Erythroblast (primary cell): Measurements from ENCODE around the gene MARK3.

Experiments
- DNase-seq, 2 experiments: peaks; one replicate each; lab custom pipeline; 2025; lab: John Stamatoyannopoulos, UW
- GATA1 ChIP-seq: IDR thresholded peaks from 2 replicates; pipeline ENCODE4 v1.6.1; 2011; ENCODE audit warnings: low read depth, mild to moderate bottlenecking, control low read depth, low read length, moderate library complexity
- POLR2A ChIP-seq: IDR thresholded peaks from 2 replicates; pipeline ENCODE4 v1.6.1; 2011; ENCODE audit warnings: mild to moderate bottlenecking, low read length

The MARK3 gene

GRCh38 chr14:103378038-103378854, 7.0 kb upstream of the MARK3 start:
- TF ChIP-seq POLR2A (peak; percentile 97), GATA1 (peak; percentile 75)
- peak; percentile 96 to 99 for DNase-seq

GRCh38 chr14:103380719-103381377, 4.4 kb upstream of the MARK3 start:
- TF ChIP-seq GATA1 (no peak), POLR2A (no peak)
- no peak for DNase-seq

- DNase-seq: peak; percentile 75 to 84
- no peak for TF ChIP-seq GATA1
- TF ChIP-seq POLR2A: no peak
These were observed 2.8 kb upstream of the MARK3 start for GRCh38 chr14:103382376-103382775.

- TF ChIP-seq GATA1 (no peak), POLR2A (no peak)
- DNase-seq: no peak
These were observed 614 bp upstream of the MARK3 start for GRCh38 chr14:103384450-103385151.

- peak; percentile 68 to 79 for DNase-seq
- no peak for TF ChIP-seq POLR2A
- no peak for TF ChIP-seq GATA1
These were observed 906 bp downstream of the MARK3 start for GRCh38 chr14:103385929-103386712.

GRCh38 chr14:103386713-103387329, 1.6 kb downstream of the MARK3 start:
- no peak for TF ChIP-seq POLR2A
- no peak for TF ChIP-seq GATA1
- peak; percentile 27 to 63 for DNase-seq

- no peak for DNase-seq
- TF ChIP-seq POLR2A (no peak), GATA1 (no peak)
These were observed 3.4 kb downstream of the MARK3 start for GRCh38 chr14:103388664-103389063.

- DNase-seq: no peak
- TF ChIP-seq POLR2A (no peak), GATA1 (no peak)
These were observed 5.4 kb downstream of the MARK3 start for GRCh38 chr14:103390605-103391004.

GRCh38 chr14:103391048-103391447, 5.8 kb downstream of the MARK3 start:
- no peak for TF ChIP-seq POLR2A
- no peak for TF ChIP-seq GATA1
- peak; percentile 83 to 85 for DNase-seq

- no peak for DNase-seq
These were observed 6.9 kb downstream of the MARK3 start for GRCh38 chr14:103392106-103392505.

GRCh38 chr14:103392572-103392971, 7.4 kb downstream of the MARK3 start:
- DNase-seq: no peak
- TF ChIP-seq GATA1 (no peak), POLR2A (no peak)

More at GRCh38 chr14:103392106-103392505, 6.9 kb downstream of the MARK3 start:
- TF ChIP-seq POLR2A (no peak), GATA1 (no peak)

GRCh38 chr14:103393070-103393469, 7.9 kb downstream of the MARK3 start:
- peak; percentile 35 to 60 for DNase-seq
- no peak for TF ChIP-seq POLR2A
- TF ChIP-seq GATA1: no peak
